GM11168 (cell line): ENCODE measurements around the gene MED1.
"Not testable (repeated sequence)": the region's sequence is repeated elsewhere in the genome, so short reads cannot be mapped to it uniquely, and the experiment has no call there.

Experiments
- in situ Hi-C: fragments of 300-500 bp; cut with MboI; formaldehyde crosslinking; loops from one replicate; pipeline ENCODE4 v1.12.0; 2022; ENCODE audit warnings: low sequenced_read_pairs; ENCODE audit not compliant: unreplicated experiment

The MED1 gene, protein sequence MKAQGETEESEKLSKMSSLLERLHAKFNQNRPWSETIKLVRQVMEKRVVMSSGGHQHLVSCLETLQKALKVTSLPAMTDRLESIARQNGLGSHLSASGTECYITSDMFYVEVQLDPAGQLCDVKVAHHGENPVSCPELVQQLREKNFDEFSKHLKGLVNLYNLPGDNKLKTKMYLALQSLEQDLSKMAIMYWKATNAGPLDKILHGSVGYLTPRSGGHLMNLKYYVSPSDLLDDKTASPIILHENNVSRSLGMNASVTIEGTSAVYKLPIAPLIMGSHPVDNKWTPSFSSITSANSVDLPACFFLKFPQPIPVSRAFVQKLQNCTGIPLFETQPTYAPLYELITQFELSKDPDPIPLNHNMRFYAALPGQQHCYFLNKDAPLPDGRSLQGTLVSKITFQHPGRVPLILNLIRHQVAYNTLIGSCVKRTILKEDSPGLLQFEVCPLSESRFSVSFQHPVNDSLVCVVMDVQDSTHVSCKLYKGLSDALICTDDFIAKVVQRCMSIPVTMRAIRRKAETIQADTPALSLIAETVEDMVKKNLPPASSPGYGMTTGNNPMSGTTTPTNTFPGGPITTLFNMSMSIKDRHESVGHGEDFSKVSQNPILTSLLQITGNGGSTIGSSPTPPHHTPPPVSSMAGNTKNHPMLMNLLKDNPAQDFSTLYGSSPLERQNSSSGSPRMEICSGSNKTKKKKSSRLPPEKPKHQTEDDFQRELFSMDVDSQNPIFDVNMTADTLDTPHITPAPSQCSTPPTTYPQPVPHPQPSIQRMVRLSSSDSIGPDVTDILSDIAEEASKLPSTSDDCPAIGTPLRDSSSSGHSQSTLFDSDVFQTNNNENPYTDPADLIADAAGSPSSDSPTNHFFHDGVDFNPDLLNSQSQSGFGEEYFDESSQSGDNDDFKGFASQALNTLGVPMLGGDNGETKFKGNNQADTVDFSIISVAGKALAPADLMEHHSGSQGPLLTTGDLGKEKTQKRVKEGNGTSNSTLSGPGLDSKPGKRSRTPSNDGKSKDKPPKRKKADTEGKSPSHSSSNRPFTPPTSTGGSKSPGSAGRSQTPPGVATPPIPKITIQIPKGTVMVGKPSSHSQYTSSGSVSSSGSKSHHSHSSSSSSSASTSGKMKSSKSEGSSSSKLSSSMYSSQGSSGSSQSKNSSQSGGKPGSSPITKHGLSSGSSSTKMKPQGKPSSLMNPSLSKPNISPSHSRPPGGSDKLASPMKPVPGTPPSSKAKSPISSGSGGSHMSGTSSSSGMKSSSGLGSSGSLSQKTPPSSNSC (N-terminal part only)

DNA sequence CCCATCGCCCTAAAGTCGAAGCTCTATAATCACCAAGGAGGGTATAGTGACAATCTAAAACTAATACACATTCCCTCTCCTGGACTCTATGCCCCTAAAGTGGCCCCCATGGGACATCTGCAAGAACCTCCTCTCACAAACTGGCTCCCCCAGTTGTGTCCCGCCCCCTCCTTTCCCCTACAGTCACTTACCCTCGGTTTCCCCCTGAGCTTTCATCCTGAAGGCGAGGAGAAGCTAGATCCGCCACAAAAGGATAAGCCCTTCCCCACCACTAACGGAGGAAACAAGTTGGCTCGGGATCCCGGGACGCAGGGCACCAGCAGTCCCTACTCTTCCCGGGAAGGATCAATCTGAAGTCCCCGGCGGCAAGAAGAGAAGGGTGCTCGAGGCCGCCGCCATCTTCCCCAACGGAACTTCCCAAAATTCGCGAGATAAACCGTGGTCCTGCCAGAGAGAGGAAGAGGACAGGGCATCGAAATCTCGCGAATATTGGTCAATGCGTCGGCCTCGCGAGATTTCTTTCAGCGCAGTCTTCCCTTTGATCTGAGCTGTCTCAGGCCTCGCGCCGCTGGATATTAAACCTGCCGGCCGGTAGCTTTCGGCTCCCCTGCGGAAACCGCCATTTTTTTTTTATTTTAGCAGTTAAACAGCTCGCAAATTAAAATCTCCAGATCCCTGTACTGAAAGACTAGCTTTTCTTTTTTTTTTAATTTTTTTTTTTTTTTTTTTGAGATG is at the start of gene MED1:
Gene MED1, minus strand, starts transcription at position 417 of the 735 bp plus-strand sequence. Its CDS starts 201 bp downstream, at position 216.
- in situ Hi-C loops = no loop called here

DNA sequence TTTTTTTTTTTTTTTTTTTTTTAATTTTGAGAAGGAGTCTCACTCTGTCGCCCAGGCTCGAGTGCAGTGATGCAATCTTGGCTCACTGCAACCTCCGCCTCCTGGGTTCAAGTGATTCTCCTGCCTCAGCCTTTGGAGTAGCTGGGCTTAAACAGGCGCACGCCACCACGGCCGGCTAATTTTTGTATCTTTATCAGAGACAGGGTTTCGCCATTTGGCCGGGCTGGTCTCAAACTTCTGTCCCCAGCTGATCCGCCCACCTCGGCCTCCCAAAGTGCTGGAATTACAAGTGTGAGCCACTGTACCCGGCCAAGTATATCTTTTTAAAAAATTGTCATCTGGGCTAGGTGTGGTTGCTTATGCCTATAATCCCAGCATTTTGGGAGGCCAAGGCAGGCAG is 45.9 kb upstream of the MED1 start:
- in situ Hi-C loops = not testable (repeated sequence)

DNA sequence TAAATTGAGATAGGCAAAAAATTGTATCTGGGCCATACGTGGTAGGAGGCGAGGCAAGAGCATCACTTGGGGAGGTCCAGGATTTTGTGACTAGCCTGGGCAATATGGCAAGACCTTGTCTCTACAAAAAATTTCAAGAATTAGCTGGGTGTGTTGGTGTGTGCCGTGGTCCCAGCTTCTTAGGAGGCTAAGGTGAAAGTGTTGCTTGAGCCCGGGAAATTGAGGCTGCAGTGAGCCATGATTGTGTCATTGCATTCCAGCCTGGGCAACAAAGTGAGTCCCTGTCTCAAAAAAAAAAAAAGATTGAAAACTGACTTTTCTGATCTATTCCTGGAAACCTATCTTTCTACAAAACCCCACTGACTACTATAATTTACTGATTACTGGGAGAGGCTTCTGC is 36.9 kb upstream of the MED1 start:
- in situ Hi-C loops = no loop called here

DNA sequence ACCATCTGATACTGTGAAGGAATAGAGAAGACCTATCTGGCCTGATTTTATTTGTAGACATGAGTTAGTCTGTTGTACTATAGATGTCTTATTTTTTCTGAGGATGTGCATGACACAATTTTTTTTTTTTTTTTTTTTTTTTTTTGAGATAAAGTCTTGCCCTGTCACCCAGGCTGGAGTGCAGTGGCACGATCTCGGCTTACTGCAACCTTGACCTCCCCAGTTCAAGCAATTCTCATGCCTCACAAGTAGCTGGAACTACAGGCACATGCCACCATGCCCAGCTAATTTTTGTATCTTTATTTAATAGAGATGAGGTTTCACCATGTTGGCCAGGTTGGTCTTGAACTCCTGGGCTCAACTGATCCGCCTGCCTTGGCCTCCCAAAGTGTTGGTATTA is 36.4 kb upstream of the MED1 start:
- in situ Hi-C loops = not testable (repeated sequence)

DNA sequence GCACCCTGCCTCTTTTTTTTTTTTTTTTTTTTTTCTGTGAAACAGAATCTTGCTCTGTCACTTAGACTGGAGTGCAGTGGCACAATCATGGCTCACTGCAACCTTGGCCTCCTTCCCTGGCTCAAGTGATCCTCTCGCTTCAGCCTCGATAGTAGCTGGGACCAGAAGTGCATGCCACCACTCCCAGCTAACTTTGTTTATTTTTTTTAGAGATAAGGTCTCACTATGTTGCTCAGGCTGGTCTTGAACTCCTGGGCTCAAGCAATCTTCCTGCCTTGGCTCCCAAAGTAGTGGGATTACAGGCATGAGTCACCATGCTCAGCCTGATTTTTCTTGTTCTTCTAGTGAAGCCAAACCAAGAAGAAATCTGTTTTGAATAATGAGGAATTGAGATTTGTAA is 35.2 kb upstream of the MED1 start:
- in situ Hi-C loops = no loop called here

DNA sequence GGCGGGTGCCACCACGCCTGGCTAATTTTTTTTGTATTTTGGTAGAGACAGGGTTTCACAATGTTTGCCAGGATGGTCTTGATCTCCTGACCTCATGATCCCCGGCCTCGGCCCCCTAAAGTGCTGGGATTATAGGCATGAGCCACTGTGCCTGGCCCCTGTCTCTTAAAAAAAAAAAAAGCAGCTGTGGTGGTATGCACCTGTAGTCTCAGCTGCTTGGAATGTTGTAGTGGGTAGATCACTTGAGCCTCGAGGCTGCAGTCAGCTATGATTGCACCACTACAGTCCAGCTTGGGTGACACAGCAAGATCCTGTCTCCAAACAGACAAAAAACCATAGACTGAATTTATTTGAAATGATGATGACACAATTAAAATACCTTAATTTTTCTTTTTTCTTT is 34.5 kb upstream of the MED1 start:
- in situ Hi-C loops = no loop called here

DNA sequence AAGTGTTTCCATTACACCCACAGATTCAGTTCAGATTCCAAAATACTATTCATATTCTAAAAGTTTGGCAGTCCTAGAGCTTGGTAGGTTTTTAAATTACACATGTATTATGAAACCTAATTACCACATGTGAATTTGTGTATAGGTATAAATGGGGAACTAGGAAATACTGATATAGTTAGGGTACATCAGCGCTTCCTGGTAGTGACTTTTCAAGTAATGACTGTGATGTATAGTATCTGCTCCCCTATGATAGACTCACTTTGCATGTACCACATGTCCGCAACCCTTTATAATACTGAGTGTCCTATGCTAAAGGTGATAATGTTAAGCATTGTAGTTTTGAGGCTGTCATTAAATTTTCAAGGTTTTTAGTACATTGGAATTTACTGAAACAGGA is 33.1 kb upstream of the MED1 start:
- in situ Hi-C loops = no loop called here

DNA sequence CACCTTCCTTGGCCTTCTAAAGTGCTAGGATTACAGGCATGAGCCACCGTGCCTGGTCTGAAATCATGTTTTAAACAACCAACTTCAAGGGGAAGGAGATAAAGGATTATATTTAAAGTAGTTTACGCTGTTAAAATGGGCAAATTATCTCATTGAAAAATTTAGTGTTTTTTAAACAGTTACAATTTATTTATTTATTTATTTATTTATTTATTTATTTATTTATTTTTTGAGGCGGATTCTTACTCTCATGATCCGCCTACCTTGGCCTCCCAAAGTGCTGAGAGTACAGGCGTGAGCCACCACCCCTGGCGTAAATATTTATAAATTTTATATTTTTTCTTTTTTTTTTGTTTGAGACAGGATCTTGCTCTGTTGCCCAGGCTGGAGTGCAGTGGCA is 32.4 kb upstream of the MED1 start:
- in situ Hi-C loops = no loop called here

DNA sequence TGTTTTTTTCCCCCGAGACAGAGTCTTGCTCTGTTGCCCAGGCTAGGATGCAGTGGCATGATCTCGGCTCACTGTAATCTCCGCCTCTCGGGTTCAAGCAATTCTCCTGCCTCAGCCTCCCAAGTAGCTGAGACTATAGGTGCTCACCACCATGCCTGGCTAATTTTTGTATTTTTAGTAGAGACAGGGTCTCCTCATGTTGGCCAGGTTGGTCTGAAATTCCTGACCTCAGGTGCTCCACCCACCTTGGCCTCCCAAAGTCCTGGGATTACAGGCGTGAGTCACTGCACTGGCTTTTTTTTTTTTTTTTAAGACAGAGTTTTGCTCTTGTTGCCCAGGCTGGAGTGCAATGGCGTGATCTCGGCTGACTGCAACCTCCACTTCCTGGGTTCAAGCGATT is 28.6 kb upstream of the MED1 start:
- in situ Hi-C loops = not testable (repeated sequence)

DNA sequence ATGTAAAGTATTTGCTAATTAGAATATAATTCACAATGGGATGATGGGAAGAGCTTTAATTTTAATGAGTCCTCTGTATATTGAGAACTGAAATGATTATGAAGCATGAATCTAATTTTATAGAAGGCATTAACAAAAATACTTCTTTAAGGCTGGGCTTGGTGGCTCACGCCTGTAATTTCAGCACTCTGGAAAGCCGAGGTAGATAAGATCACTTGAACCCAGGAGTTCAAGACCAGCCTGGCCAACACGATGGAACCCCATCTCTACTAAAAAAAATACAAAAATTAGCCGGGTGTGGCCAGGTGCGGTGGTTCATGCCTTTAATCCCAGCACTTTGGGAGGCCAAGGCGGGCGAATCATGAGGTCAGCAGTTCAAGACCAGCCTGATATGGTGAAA is 22.2 kb upstream of the MED1 start:
- in situ Hi-C loops = no loop called here

DNA sequence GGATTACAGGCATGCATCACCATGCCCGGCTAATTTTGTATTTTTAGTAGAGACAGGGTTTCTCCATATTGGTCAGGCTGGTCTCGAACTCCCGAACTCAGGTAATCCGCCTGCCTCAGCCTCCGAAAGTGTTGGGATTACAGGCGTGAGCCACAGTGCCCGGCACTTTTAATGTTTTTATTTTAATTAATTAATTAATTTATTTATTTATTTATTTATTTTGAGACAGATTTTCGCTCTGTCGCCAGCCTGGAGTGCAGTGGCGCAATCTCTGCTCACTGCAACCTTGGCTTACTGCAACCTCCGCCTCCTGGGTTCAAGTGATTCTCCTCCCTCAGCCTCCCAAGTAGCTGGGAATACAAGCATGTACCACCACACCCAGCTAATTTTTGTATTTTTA is 17.5 kb upstream of the MED1 start:
- in situ Hi-C loops = not testable (repeated sequence)

DNA sequence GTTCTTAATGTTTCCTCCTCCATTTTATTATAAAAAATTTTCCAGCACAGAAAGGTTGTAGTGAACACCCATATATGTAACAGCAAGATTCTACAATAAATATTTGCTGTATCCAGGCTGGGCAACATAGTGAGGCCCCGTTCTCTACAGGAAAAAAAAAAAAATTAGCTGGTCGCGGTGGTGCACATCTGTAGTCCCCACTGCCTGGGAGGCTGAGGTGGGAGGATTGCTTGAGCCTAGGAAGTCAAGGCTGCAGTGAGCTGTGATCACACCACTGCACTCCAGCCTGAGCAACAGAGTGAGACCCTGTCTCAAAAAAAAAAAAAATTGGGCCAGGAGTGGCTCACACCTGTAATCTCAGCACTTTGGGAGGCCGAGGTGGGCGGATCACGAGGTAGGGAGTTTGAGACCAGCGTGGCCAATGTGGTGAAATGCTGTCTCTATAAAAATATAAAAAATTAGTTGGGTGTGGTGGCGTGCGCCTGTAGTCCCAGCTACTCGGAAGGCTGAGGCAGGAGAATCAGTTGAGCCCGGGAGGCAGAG is 13.6 kb upstream of the MED1 start:
- in situ Hi-C loops = not testable (repeated sequence)

DNA sequence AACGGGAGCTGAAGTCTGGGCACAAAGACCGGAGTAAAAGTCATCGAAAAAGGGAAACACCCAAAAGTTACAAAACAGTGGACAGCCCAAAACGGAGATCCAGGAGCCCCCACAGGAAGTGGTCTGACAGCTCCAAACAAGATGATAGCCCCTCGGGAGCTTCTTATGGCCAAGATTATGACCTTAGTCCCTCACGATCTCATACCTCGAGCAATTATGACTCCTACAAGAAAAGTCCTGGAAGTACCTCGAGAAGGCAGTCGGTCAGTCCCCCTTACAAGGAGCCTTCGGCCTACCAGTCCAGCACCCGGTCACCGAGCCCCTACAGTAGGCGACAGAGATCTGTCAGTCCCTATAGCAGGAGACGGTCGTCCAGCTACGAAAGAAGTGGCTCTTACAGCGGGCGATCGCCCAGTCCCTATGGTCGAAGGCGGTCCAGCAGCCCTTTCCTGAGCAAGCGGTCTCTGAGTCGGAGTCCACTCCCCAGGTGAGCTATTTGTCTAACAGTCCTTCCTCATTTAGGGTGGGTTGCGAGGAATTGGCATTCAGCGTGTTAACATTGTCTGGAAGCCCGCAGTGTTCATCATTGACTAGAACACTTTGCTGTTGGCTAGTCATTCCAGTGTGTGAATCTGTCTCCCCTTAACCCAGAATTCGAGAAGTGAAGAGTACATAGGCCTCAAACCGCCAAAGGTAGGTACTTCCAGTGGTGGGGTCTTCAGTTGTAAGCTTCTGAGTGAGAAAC is 11.7 kb upstream of the MED1 start:
- in situ Hi-C loops = no loop called here

DNA sequence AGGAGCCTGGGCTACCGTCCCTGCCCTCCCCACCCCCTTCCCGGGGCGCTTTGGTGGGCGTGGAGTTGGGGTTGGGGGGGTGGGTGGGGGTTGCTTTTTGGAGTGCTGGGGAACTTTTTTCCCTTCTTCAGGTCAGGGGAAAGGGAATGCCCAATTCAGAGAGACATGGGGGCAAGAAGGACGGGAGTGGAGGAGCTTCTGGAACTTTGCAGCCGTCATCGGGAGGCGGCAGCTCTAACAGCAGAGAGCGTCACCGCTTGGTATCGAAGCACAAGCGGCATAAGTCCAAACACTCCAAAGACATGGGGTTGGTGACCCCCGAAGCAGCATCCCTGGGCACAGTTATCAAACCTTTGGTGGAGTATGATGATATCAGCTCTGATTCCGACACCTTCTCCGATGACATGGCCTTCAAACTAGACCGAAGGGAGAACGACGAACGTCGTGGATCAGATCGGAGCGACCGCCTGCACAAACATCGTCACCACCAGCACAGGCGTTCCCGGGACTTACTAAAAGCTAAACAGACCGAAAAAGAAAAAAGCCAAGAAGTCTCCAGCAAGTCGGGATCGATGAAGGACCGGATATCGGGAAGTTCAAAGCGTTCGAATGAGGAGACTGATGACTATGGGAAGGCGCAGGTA is 11.0 kb upstream of the MED1 start:
- in situ Hi-C loops = no loop called here

DNA sequence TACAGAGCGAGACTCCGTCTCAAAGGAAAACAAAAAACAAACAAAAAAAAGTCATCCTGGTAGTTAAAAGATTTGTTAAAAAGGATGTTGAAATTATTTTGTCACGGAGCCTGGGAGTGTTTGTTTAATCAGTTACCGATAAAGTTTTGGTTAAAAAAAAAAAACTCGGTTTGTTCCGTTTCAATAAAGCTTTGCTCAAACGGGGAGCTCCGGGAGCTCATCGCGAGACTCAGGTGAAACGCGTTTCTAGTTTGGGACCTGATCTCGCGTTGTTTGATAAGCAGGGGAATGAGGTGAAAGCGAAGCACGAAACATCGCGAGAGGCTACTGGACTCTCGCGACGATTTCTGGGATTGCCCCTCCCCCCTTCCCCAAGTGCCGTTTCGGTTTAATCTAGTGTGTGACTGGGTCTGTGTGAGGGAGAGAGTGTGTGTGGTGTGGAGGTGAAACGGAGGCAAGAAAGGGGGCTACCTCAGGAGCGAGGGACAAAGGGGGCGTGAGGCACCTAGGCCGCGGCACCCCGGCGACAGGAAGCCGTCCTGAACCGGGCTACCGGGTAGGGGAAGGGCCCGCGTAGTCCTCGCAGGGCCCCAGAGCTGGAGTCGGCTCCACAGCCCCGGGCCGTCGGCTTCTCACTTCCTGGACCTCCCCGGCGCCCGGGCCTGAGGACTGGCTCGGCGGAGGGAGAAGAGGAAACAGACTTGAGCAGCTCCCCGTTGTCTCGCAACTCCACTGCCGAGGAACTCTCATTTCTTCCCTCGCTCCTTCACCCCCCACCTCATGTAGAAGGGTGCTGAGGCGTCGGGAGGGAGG is 10.3 kb upstream of the MED1 start, which contains the start of gene CDK12:
Gene CDK12, plus strand, starts transcription at position 374 of the 813 bp plus-strand sequence. CDS start 586 bp downstream, outside the sequence.
- in situ Hi-C loops = no loop called here

DNA sequence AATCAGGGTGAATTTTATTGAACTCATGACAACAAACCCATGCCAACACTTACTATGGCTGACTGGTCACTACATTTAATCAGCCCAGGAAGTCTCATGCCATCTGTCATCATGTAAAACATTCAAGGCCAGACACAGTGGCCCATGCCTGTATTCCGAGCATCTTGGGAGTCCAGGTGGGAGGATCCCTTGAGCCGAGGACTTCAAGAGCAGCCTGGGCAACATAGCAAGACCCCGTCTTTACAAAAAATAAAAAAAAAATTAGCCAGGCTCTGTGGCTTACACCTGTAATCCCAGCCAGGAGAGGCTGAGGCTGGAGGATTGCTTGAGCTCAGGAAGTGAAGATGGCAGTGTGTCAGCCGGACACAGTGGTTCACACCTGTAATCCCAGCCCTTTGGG is 4.9 kb upstream of the MED1 start:
- in situ Hi-C loops = no loop called here

DNA sequence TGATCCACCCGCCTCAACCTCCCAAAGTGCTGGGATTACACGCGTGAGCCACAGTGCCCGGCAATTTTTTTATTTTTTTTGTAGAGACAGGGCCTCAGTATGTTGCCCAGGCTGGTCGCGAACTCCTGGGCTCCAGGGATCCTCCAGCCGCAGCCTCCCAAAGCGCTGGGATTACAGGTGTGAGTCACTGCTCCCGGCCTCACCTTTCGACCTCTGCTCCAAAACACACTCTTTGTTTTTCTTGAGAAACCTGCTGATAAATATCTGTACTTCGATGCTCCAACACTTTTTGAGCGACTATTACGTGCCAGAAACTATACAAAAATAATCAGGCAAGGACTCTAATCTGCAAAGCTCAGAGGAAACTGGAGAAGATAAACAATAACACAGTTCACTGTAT is 1.0 kb downstream of the MED1 start:
- in situ Hi-C loops = no loop called here

DNA sequence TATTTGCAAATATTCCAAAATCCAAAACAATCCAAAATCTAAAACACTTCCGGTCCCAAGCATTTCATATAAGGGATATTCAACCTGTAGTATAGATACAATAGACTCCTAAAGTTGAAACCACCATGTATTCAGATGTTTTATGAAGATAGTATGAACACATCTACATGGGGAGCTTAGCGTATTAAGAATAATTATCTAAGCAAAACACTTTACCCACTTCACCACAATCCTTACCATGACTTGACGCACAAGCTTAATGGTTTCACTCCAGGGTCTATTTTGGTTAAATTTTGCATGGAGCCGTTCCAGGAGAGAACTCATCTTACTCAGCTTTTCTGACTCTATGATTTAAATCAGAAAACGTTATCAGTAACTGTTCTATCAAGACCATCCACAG is 3.5 kb downstream of the MED1 start:
- in situ Hi-C loops = no loop called here
